ENCODE measurements around the gene IGSF6.

GRCh38 chr16:21667575-21667974, 15.2 kb upstream of the IGSF6 start:
- no peak for TF ChIP-seq SMC3 (IDR thresholded peaks at IDR 0.05)
- no peak for TF ChIP-seq CTCF (IDR thresholded peaks at IDR 0.05)
- no peak for TF ChIP-seq FOSL2 (IDR thresholded peaks at IDR 0.05)
- TF ChIP-seq FOSL2 (CRISPR knock-in tag; IDR thresholded peaks at IDR 0.05): no peak
- no peak for TF ChIP-seq RAD21 (conservative IDR thresholded peaks at IDR 0.05 in 1 of 2, IDR thresholded peaks at IDR 0.05 in 1 of 2)
- no peak for TF ChIP-seq CEBPB (IDR thresholded peaks at IDR 0.05)
- TF ChIP-seq POLR2A (IDR thresholded peaks at IDR 0.05; ENCODE audit: low read length): no peak
